Tibial nerve (tissue), 4 donors: ENCODE measurements around the gene MARVELD3. TPM values are rescaled to one million over a fixed set of nuclear protein-coding genes. Genes with fewer than 3 reads are reported as not detected.

Experiments used
- small RNA-seq: library from RNA; depleted of rRNA; stranded (forward); fragments of <200 nt; gene quantifications from one replicate; pipeline ENCODE3, GENCODE V24; 2016
- total RNA-seq, 4 donors: library from RNA; depleted of rRNA; stranded (reverse); fragments of >200 nt; gene quantifications; one replicate each; pipeline ENCODE4 v1.1.0, GENCODE V29; 2016

The MARVELD3 gene
- total RNA-seq, 4 donors from 2014 or later: 0.60 TPM; not detected in 3

Small RNA genes within 50 kb of the gene (small RNA-seq; reads per million reads assigned to genes)
- not detected for gene RNU6-208P

Other genes with a start within 250 kb of the MARVELD3 start
- gene TLE7, start 184.1 kb upstream of the MARVELD3 start, total RNA-seq: not detected
- gene ZNF23, start 163.9 kb upstream of the MARVELD3 start, total RNA-seq: 10 to 100 TPM in 2 of 4 donors, 1 to 10 TPM in 2; 5.5 to 14.4 (median 11.0) TPM
- gene ZNF19, start 136.9 kb upstream of the MARVELD3 start, total RNA-seq: 10 to 100 TPM in 1 of 4 donors, 1 to 10 TPM in 3; 5.7 to 11.1 (median 7.8) TPM
- not detected for gene CHST4, start 99.8 kb upstream of the MARVELD3 start, total RNA-seq
- under 1 TPM in 1 of 4 donors, not detected in 3; 0.20 TPM for gene TAT, start 49.1 kb upstream of the MARVELD3 start, total RNA-seq
- gene PHLPP2, start 98.5 kb downstream of the MARVELD3 start, total RNA-seq: 10 to 100 TPM; 13.8 to 18.2 (median 16.2) TPM
- 100 to 1,000 TPM in 1 of 4 donors, 10 to 100 TPM in 3; 68.4 to 100 (median 95.6) TPM for gene AP1G1, start 182.7 kb downstream of the MARVELD3 start, total RNA-seq
- 10 to 100 TPM; 24.9 to 35.1 (median 30.0) TPM for gene ATXN1L, start 219.8 kb downstream of the MARVELD3 start, total RNA-seq